T47D (cell line): ENCODE results near the gene ZNF774.

Source experiments
- DNase-seq, 2 experiments: peaks; one replicate each; pipeline versions ENCODE4 v3.0.0 to v3.0.0-alpha.2; 2011 to 2012; ENCODE audit warnings: low read depth in 1 of 2, low spot score in 1 of 2
- JUND ChIP-seq: IDR thresholded peaks from 2 replicates; pipeline ENCODE4 v1.6.1; 2012; ENCODE audit warnings: low read depth
- in situ Hi-C: cut with HindIII; loops from 2 replicates; pipeline ENCODE4 v1.10.0; 2016; ENCODE audit warnings: low sequenced_read_pairs, low pct_unique_long_range_greater_than_20kb

The ZNF774 gene

DNA sequence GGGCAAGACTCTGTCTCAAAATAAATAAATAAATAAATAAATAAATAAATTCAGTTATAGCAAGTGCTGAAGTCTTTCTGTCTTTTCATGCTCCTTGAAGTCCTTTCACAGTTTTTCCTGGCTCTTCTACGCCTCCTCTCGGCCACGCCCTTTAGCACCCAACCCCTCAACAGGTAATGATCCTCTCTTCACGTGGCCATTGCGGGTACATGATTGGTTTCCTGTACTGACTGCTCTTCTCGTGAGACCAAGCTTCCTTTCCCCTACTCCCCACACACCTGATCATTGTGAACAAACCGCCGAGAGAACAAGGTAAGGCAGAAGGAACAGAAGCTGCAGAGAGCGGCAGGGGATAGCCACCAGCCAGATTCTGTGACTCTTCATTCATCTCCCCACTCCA is 2.3 kb upstream of the ZNF774 start:
- DNase-seq, result no peak
- no peak for TF ChIP-seq JUND

DNA sequence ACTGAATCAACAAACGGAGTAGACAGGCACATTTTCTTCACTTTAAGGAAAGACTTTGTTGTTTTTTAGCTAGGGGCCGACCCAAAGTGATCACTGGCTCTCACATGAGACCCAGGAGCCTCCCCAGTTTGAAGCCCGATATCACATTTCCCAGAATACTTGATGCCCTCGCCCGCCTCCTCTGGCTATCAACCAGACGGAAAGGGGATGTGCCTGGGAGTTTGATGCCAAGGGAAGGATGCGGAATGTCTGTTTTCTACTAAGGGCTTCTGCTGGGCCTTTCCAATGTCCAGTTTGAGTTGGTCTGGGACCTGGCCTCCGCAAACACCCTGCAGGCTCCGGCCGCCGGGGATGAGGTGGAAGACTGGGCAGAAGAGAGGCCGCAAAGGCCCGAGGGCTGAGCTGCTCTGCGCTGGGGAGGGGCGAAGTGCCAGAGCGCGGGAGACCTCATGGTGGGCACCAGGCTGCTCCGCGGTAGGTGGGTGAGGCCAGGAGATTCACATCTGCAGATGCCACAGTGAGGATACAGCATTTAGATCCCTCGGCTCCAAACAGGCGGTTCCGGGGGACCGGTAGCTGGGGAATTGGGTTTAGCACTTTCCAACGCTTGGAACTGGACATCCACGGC is 491 bp upstream of the ZNF774 start:
- TF ChIP-seq JUND, result no peak
- no peak for DNase-seq
- in situ Hi-C loops, result no loop called here

More for the DNA sequence above, 2.3 kb upstream of the ZNF774 start:
- in situ Hi-C loops, result no loop called here

DNA sequence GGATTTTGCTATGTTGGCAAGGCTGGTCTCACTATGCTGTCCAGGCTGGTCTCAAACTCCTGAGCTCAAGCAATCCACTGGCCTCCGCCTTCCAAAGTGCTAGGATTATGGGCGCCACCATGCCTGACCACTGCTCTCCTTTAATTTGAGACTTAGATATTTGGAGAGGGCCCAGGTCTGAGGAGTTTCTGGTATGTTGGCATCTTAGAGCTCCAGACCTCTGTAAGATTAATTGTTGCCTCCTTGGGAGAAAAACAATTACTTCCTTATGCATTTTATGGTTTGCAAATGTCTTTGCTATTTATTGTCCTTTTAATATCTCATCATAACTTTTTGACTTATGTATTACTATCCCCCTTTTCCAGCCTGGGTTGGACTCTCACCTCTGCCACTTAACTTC is 2.9 kb downstream of the ZNF774 start:
- no peak for DNase-seq
- no peak for TF ChIP-seq JUND
- in situ Hi-C loops, result no loop called here

DNA sequence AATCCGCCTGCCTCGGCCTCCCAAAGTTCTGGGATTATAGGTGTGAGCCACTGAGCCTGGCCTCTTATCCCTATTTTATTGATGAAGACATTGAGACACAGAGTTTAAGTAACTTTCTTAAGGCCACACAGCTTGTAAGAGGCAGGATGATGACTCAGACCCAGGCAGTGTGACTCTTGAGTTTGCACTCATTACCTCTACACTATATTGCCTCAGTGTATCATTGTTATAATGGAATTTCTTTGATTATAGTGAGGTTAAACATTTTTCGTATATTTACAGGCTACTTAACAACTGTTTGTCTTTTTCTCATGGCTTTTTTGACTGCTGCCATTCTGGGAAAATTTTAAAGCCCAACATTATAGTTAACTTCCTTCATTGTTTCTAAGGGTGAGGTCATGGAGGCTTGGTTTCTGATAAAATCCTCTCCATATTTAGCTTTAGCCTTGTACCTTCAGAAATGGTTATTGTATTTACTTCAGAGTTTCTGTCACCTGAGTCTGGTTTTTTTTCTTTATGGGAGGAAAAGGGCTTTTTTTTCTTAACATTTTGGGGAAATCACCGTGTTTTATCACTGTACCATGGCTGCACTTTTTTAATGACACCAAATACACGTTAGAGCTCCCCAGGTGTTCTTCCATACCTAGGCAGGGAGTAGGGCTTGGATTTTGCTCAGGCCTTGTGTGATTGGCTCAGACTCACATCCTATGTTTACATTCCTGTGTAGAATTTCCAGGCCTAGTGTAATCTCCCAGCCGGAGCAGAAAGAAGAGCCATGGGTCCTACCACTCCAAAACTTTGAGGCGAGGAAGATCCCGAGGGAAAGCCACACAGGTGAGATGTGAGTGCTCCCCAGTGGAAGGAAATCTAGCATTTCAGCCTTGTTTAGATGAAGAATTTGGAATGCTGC is 6.3 kb downstream of the ZNF774 start:
- peak in 1 of 2 experiments; percentile 35 for DNase-seq
- in situ Hi-C loops, result no loop called here
- no peak for TF ChIP-seq JUND

DNA sequence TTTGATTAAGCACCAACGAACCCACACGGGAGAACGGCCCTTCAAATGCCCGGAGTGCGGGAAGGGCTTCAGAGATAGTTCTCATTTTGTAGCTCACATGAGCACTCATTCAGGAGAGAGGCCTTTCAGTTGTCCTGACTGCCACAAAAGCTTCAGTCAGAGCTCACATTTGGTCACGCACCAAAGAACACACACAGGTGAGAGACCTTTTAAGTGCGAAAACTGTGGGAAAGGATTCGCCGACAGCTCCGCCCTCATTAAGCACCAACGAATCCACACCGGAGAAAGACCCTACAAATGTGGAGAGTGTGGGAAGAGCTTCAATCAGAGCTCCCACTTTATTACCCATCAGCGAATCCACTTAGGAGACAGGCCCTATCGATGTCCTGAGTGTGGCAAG is 8.7 kb downstream of the ZNF774 start:
- TF ChIP-seq JUND, result no peak
- in situ Hi-C loops, result no loop called here
- DNase-seq, result no peak

DNA sequence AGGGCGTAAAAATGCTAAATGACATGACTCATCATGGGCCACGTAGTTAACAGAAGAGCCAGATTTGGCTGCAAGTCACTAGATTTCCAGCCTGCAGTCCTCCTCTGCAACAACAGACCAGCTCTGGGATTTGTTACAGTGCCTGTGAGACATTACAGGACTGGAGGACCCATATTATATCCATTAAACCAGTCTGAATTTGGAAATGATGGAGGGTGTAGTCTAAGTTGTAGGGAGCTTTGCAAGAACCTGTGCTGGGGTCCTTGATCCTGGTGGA is 10.8 kb downstream of the ZNF774 start:
- DNase-seq, result no peak
- TF ChIP-seq JUND, result no peak
- in situ Hi-C loops, result no loop called here

DNA sequence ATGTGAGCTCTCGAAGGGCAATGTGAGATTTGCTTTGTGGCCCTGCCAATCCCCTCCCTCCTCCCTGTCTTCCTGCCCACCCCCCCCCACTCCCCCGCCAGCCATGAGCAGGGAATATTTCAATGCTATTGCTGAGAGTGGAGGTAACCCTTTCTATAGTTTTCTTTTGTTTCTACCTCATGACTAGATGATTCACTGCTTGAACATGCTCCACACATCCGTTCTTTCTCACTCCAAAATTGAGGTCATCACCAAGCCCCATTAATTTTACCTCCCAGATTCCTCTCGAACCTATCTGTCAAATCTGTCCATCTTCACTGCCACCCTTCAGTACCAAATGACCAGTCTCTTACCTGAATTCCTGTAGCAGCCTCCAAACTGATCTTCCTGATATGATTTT is 12.2 kb downstream of the ZNF774 start:
- no peak for DNase-seq
- in situ Hi-C loops, result no loop called here
- no peak for TF ChIP-seq JUND

DNA sequence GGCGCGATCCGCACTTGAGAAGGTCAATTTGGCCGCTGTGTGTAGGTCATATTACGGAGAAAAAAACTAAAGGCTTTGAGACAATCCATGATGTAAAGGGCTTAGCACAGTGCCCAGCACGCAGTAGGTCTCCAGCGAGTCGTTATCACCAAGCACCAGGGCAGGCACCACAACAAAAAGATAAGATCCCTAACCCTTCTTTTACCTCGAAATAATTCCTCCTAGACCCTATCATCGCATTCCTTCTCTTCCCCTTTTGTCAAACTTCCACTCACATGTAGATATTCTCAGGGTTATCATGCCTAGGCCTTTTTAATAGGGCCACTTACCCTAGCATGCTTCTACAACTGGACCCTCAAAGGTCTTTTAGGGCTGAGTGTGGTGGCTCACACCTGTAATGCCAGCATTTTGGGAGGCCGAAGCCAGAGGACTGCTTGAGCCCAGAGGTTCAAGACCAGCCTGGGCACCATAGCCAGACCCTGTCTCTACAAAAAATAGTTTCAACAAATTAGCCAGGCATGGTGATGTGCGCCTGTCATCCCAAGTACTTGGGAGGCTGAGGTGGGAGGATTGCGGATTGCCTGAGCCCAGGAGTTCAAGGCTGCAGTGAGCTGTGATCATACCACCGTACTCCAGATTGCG is 13.5 kb downstream of the ZNF774 start:
- no peak for DNase-seq
- in situ Hi-C loops, result no loop called here
- TF ChIP-seq JUND, result no peak

DNA sequence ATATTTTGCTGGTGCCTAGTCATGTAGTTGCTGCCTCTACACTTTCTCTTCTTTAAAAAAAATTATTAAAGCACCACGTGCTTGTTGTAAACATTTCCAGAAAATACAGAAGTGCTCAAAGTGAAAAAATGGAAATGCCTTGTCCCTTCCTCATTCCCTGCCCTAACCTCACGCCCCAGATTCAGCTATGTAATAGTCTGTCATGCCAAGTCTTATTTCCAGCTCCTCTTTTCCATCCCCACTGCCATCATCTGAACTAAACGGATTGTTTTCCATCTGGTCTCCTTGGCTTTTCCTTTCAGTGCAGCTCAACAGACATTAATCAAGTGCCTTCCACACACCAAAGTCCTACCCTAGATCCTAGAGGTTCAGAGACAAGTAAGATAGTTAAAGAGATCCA is 15.5 kb downstream of the ZNF774 start:
- DNase-seq, result no peak
- no peak for TF ChIP-seq JUND
- in situ Hi-C loops, result no loop called here

DNA sequence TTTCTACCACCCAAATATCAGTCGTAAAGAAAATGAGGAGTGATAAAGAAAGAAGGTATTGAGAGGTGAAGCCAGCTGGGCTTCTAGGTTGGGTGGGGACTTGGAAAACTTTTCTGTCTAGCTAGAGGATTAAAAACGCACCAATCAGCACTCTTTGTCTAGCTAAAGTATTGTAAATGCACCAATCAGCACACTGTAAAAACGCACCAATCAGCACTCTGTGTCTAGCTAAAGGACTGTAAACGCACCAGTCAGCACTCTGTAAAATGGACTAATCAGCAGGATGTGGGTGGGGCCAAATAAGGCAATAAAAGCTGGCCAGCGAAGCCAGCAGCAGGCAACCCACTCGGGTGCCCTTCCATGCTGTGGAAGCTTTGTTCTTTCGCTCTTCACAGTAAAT is 23.0 kb downstream of the ZNF774 start:
- TF ChIP-seq JUND, result no peak
- in situ Hi-C loops, result no loop called here
- DNase-seq, result no peak

DNA sequence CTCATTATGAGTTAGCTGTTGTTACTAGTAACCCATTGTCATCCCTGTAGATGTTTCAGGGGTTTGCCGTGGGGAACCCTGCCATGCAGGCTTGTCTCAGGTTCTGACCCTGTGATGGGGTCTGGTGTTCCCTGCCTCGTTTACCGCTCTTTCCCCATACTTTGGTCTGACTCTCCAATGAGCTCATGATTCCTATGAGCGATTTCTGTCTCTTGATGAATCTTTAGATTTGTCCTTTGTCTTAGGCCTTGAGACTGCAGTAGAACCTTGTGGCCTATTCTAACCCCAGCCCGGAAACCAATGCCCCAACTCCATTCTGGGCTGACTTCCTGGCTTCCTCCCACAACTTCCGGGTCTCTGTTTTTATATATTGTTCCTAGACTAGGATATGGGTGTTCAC is 24.7 kb downstream of the ZNF774 start:
- in situ Hi-C loops, result no loop called here
- no peak for TF ChIP-seq JUND
- DNase-seq, result no peak

DNA sequence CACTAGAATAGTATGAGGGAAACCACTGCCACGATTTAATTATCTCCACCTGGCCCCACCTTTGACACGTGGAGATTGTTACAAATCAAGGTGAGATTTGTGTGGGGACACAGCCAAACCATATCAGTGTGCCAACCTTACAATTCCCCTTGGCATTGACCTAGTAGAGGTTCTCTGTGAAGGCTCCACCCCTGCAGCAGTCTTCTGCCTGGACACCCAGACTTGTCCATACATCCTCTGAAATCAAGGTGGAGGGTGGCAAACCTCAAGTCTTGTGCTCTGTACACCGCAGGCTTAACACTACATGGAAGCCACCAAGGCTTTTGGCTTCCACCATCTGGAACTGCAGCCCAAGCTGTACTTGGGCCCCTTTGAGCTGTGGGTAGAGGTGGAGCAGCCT is 27.2 kb downstream of the ZNF774 start:
- DNase-seq, result no peak
- in situ Hi-C loops, result no loop called here
- no peak for TF ChIP-seq JUND

DNA sequence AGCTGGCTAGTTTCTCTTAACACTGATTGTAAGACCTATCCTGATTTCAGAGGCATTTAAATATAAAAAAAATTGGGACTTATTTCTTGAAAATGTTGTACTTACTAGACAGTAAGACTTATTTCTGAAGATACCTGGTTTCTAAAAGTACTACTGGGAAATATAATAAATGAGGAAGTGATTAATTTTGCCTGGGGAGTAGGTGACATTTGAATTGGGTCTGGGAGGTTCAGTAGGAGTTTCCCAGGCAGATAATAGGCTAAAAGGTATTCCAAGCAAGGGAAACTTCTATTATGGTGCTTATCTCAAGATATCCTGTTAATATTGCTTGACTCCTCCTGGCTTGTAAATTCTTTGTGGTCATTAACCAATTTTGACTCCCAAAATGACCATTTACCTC is 29.4 kb downstream of the ZNF774 start:
- DNase-seq, result no peak
- in situ Hi-C loops, result no loop called here
- TF ChIP-seq JUND, result no peak

DNA sequence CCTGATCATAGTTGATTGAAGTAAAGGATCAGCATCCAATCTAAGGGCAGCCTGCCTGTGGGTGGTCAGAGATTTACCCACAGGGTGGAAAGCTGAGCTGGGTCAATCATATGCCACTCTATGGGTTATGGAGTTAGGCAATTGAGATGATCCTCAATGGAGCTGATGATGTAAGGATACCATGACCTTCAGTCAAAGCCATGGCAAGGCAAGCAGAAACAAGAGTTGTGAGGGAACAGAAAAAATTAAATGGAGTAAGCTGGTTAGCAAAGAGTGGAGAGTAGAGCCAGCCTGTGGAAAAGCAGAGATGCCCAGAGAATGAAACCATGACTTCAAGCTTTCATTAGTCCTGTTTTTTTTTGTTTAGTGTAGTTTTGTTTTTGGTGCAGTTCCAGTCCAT is 30.2 kb downstream of the ZNF774 start:
- TF ChIP-seq JUND, result no peak
- in situ Hi-C loops, result no loop called here
- DNase-seq, result no peak
